NCI-H146 (cell line): ENCODE results near the gene ELAPOR2.
"Not testable (repeated sequence)": the region's sequence is repeated elsewhere in the genome, so short reads cannot be mapped to it uniquely, and the experiment has no call there.

ENCODE experiments used
- DNase-seq: peaks from one replicate; lab custom pipeline; 2025; lab: John Stamatoyannopoulos, UW

ELAPOR2 gene

DNA sequence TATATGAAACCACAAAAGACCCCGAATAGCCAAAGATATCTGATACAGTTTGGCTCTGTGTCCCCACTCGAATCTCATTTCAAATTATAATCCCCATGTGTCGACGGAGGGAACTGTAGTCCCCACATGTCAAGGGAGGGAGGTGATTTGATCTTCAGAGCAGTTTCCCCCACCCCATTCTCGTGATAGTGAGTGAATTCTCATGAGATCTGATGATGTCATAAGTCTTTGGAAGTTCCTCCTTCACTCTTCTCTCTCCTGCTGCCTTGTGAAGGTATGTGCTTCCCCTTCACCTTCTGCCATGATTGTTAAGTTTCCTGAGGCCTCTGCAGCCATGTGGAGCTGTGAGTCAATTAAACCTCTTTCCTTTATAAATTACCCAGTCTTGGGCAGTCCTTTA is 13.0 kb downstream of the ELAPOR2 start:
- DNase-seq: no peak

DNA sequence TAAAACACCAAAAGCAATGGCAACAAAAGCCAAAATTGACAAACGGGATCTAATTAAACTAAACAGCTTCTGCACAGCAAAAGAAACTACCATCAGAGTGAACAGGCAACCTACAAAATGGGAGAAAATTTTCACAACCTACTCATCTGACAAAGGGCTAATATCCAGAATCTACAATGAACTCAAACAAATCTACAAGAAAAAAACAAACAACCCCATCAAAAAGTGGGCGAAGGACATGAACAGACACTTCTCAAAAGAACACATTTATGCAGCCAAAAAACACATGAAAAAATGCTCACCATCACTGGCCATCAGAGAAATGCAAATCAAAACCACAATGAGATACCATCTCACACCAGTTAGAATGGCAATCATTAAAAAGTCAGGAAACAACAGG is 14.7 kb downstream of the ELAPOR2 start:
- not testable (repeated sequence) for DNase-seq

DNA sequence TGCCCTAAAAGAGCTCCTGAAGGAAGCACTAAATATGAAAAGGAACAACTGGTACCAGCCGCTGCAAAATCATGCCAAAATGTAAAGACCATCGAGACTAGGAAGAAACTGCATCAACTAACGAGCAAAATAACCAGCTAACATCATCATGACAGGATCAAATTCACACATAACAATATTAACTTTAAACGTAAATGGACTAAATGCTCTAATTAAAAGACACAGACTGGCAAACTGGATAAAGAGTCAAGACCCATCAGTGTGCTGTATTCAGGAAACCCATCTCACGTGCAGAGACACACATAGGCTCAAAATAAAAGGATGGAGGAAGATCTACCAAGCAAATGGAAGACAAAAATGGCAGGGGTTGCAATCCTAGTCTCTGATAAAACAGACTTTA is 17.9 kb downstream of the ELAPOR2 start:
- DNase-seq: not testable (repeated sequence)

DNA sequence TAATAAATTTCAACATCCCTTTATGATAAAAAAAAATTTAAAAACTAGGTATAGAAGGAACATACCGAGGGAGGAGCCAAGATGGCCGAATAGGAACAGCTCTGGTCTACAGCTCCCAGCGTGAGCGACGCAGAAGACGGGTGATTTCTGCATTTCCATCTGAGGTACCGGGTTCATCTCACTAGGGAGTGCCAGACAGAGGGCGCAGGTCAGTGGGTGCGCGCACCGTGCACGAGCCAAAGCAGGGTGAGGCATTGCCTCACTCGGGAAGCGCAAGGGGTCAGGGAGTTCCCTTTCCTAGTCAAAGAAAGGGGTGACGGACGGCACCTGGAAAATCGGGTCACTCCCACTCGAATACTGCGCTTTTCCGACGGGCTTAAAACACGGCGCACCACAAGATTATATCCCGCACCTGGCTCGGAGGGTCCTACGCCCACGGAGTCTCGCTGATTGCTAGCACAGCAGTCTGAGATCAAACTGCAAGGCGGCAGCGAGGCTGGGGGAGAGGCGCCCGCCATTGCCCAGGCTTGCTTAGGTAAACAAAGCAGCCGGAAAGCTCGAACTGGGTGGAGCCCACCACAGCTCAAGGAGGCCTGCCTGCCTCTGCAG is 19.7 kb downstream of the ELAPOR2 start:
- DNase-seq: peak; percentile 19

DNA sequence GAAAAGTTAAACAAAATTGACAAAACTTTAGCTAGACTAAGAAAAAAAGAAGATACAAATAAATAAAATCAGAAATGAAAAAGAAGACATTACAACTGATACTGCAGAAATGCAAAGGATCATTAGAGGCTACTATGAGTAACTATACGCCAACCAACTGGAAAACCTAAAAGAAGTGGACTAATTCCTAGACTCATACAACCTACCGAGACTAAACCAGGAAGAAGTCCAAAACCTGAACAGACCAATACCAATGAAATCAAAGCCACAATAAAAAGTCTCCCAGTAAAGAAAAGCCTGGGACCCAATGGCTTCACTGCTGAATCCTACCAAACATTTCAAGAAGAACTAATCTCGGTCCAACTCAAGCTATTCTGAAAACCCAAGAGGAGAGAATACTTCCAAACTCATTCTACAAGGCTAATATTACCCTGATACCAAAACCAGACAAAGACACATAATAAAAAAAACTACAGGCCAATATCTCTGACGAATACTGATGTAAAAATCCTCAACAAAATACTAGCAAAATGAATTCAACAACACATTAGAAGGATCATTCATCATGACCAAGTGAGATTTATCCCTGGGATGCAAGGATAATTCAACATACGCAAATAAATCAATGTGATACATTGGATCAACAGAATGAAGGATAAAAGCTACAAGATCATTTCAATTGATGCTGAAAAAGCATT is 20.3 kb downstream of the ELAPOR2 start:
- no peak for DNase-seq

DNA sequence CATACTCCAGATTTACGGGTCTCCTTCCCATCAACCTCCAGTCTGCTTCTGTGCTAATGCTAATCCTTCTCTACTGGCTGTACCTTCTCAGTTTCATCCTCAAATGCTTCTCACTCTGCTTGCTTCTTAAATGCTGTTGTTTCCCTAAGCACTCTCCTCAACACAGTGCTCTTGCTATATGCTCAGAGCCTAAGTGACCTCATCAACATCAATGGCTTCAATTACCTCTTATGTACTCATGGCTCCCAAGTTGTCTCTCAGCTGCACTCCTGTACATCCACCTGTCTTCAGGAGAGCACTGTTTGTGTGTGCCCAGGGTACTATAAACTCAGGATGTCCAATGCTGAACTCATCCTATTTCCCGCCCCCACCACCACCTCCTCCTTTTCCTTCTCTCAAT is 22.5 kb downstream of the ELAPOR2 start:
- DNase-seq: peak; percentile 16

DNA sequence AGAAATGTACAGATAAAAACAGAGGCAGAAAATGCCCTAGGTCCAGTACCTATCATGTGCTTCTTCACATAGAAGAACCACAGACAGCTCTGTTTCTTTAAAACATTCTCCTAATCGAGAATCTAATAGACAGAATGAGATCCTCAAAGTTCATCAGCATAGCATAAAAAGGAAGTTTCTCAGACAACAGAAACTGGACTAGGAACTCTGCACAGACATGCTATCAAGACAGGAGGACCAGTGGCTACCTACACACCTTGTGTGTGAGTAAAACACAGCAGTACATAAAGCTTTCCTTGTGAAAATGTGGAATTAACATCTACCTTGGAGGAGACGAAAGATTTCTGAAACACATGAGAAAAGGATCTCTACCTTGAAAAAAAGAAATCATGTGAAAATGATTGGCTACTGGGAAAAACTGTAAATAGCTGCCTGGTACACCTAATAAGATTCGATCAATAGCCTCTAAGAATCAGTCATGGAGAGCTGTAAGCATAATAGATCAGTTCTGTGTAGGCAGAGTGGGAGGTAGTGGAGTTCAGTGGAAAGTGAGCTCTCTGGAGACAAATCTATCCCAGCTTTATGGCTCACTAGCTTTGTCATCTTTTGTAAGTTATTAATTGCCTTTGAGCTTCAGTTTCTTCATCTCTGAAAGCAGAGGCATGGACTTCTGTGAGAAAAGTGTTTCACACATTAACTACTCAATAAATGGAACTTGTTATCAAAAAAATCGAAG is 26.7 kb downstream of the ELAPOR2 start:
- DNase-seq: no peak

DNA sequence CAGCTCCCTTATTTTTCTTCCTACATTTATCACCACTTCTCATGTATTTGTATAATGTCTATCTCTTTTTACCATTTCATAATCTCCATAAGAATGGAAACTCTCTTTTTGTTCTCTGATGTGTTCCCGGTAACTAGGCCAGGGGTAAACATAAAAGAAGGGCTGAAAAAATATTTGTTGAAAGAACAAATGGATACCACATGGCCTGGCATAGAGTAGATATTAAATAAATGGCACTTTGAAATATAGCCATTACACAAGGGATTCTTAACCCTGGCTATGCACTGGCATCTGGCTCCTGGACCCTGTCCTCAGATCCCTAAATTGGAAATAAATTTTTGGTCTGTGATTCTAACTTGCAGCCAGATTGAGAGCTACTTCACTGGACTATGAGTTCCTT is 30.4 kb downstream of the ELAPOR2 start:
- DNase-seq: no peak

DNA sequence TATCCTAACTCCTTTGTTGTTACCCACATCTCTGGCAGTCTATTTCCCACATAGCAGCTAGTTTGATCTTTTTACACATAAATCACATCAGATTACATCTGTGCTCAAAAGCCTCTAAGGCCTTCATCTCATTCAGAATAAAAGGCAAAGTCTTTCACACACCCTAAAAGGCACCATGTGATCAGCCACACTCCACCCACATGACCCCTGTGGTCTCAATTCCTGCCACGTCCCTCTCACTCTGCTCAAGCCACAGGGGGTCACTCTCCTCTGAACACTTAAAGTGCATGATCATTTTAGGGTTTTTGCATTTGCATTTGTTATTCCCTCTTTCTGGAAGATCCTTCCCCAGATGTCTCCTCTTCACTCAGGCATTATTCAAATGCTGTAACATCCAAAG is 30.8 kb downstream of the ELAPOR2 start:
- peak; percentile 4 for DNase-seq

DNA sequence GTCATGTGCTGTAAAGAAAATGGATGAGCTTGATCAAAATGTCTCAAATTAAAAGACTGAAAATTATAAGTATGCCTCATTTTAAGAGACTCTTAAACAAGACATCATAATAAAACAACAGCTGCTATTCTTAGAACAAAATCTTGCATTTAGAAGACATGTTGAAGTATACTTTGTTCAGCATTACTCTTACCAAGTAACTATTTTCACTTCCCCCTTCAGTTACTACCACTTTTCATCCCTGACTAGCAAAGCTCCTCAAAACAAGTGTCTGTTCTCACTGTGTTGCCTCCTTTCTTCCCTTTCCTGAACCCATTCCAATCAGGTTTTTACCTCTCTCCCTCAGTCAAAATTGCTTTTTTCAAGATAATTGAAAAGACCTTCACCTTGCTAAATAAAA is 31.6 kb downstream of the ELAPOR2 start:
- DNase-seq: no peak

DNA sequence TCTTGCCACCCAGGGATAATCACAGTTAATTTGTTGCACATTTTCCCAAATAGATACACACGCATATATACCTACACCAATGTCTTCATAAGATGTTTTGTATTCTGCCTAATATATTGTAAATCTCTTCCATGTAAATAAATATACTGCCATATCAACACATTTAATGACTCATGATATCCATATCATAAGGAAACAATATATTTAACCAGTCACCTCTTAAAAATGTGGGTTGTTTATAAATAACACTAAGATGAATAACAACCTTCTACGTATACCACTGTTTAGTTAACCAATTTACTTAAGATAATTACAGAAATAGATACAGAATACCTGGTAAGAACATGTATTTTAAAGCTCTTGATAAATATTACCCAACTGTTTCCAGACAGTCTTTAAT is 38.2 kb downstream of the ELAPOR2 start:
- DNase-seq: no peak

DNA sequence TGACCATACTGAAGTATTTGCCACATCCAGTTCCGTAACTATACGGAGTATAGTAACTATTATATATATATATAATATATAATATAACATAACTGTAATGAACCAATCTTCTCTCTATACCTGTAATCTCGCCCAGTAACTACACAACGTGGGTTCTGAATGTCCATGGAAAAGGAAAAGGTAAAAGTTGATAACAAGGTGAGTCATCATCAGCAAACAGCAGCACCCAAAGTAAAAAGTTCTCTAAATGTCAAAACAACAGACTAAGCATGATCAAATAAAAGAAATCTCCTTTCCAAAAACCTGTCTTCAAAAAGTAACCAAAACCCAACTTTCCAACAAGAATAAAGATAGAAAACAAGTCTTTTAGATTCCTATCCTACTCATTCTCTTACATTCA is 42.8 kb downstream of the ELAPOR2 start:
- no peak for DNase-seq

DNA sequence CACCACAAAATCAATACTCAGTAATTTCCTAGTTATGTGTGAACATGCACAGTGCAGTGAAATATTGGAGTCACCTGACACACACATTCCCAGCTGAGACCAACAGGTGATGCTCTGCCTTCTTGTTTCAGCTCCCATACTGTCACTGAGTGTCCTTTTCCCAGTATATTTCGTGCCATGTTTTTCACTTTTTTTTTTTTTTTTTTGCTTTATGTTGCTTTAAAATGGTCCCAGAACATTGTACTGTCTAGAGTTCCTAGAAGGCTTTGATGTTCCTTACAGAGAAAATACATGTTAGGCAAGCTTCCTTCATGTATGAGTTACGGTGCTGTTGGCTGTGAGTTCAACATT is 45.6 kb downstream of the ELAPOR2 start:
- peak; percentile 44 for DNase-seq

DNA sequence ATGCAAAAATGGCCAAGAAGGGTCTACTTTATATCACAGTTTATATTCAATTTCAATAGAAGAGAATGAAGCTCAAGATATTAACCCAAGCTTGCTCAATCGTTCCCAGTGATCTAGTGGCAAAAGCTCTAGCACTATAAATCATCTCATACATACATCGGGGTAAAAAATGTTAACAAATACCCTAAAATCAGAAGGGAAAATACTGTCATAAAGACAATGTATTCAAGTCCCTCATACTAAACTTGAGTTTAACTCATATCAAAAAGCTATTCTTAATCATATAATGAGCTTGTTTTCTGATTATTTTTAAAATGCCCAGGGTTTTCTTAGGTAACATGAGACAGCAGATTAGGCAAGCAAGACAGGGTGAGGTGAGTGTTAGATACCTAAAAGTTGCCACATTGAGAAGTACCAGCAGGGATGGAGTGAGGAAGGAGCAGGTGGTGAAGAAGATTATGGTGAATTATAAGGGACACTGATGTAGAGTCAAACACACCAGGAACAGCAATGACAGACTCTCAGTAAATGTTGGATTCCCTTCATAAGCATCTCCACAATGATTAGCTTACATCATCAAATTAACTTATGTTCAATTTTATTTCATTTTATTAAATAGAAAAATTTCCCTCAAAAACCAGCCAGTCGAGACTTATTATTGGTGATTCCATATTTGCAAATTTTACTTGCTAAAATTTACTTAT is 46.2 kb downstream of the ELAPOR2 start:
- no peak for DNase-seq
